Stomach (tissue), 4 donors: Measurements from ENCODE around the gene TNFRSF14.

ENCODE experiments used
- POLR2A ChIP-seq, 4 donors: fragments of 450-650 bp; IDR thresholded peaks; one replicate each; pipeline ENCODE4 v1.6.1; 2016; ENCODE audit warnings: antibody characterized with exemption in 4 of 4, control low read depth in 2 of 4, mild to moderate bottlenecking in 1 of 4, moderate library complexity in 1 of 4
- TF ChIP-seq, protein P1 (sequence below), 7 experiments: fragments of 450-650 bp in 4 of 7; fragments of 200-600 bp in 3 of 7; sonication (generic) in 3 of 7; IDR thresholded peaks; one replicate each; pipeline ENCODE4 v1.5.1; 2016 to 2019; ENCODE audit warnings: antibody characterized with exemption in 7 of 7, control low read depth in 2 of 7, mild to moderate bottlenecking in 1 of 7

DNA sequence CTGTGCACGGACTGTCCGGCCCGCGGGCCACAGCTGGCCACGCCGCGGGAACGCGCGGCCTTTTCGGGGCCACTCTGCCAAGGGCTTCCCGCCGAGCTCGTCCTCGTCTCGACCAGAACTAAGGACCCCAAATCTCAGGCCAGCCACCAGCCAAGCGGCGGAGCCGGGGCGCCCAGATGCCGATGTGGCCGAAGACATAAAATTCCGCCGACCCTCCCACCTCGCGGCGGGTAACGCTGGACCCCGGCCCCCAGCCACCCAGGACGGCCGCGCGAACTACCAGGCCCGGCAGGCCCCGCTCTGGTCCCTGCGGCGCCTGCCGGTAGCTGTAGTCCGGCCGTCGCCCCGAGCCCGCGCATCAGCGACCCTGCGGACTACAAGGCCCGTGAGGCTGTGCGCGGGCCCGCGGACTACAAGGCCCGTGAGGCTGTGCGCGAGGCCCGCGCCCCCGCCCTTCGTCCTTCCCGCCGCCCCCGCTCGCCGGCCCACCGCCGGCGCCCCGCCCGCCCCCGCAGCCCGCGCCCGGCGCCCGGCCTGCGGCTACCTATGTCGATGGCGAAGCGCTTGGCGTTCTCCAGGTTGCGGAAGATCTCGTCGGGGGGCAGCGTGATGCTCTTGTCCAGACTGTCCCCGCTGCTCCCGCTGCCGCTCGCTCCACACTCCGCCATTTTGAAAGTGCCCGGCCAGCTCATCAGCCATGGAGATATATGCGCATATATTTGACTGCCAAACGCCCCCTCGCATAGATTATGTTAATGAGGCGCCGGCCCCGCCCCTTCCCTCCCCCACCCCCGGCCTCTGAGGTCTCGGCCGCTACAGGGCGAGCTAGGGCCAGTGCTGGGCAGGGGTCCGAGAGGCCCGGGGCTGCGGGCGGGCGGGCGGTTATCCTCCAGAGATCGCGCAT, 30.0 kb upstream of the TNFRSF14 start, which contains the start of gene PANK4:
- TF ChIP-seq POLR2A (IDR thresholded peaks at IDR 0.05): no peak
- TF ChIP-seq, protein P1, sequence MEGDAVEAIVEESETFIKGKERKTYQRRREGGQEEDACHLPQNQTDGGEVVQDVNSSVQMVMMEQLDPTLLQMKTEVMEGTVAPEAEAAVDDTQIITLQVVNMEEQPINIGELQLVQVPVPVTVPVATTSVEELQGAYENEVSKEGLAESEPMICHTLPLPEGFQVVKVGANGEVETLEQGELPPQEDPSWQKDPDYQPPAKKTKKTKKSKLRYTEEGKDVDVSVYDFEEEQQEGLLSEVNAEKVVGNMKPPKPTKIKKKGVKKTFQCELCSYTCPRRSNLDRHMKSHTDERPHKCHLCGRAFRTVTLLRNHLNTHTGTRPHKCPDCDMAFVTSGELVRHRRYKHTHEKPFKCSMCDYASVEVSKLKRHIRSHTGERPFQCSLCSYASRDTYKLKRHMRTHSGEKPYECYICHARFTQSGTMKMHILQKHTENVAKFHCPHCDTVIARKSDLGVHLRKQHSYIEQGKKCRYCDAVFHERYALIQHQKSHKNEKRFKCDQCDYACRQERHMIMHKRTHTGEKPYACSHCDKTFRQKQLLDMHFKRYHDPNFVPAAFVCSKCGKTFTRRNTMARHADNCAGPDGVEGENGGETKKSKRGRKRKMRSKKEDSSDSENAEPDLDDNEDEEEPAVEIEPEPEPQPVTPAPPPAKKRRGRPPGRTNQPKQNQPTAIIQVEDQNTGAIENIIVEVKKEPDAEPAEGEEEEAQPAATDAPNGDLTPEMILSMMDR (IDR thresholded peaks at IDR 0.05): no peak
